HepG2 (cell line): ENCODE data around the gene DPH7. TPM values are rescaled to one million over a fixed set of nuclear protein-coding genes. Genes with fewer than 3 reads are reported as not detected.
A peak's percentile ranks its signal among the peaks of the same experiment; 100 is the strongest.

Source experiments
- FOXC1 ChIP-seq: sonication (generic); formaldehyde crosslinking; IDR thresholded peaks from 2 replicates; pipeline ENCODE4 v1.8.0; 2022; ENCODE audit warnings: mild to moderate bottlenecking, missing genetic modification reagents, borderline replicate concordance
- FOXP4 ChIP-seq: sonication (generic); formaldehyde crosslinking; IDR thresholded peaks from 2 replicates; pipeline ENCODE4 v1.4.0; 2020; ENCODE audit warnings: missing genetic modification reagents
- MAFK ChIP-seq, 2 experiments: IDR thresholded peaks in 1 of 2; conservative IDR thresholded peaks in 1 of 2; 2 replicates each; pipeline ENCODE4 v1.6.1; 2011; ENCODE audit warnings: improper control_type of control experiment in 2 of 2, low read length in 2 of 2
- MAX ChIP-seq: IDR thresholded peaks from 2 replicates; pipeline ENCODE4 v1.6.1; 2012; ENCODE audit warnings: inconsistent platforms
- MYC ChIP-seq: sonication (generic); formaldehyde crosslinking; IDR thresholded peaks from 2 replicates; pipeline ENCODE4 v1.9.0; 2021; ENCODE audit warnings: missing genetic modification reagents, borderline replicate concordance
- NFIC ChIP-seq: IDR thresholded peaks from 2 replicates; pipeline ENCODE4 v1.6.1; 2012; ENCODE audit warnings: mild to moderate bottlenecking, low read length, inconsistent platforms
- RELA ChIP-seq: sonication (generic); formaldehyde crosslinking; IDR thresholded peaks from 2 replicates; pipeline ENCODE4 v1.4.0; 2020; ENCODE audit warnings: missing genetic modification reagents
- RXRB ChIP-seq: IDR thresholded peaks from 2 replicates; pipeline ENCODE4 v1.6.1; 2016; ENCODE audit warnings: borderline replicate concordance, missing genetic modification reagents, missing compliant biosample characterization
- SETDB1 ChIP-seq: sonication (generic); formaldehyde crosslinking; IDR thresholded peaks from 2 replicates; pipeline ENCODE4 v1.5.1; 2020; ENCODE audit warnings: missing genetic modification reagents, mild to moderate bottlenecking, borderline replicate concordance
- SMC3 ChIP-seq: IDR thresholded peaks from 2 replicates; pipeline ENCODE4 v1.6.1; 2011; ENCODE audit warnings: low read length, improper control_type of control experiment
- TARDBP ChIP-seq: sonication (generic); formaldehyde crosslinking; IDR thresholded peaks from 2 replicates; pipeline ENCODE4 v1.8.0; 2022; ENCODE audit warnings: mild to moderate bottlenecking, missing genetic modification reagents
- TEAD3 ChIP-seq: optimal IDR thresholded peaks from 2 replicates; pipeline ENCODE3; 2016; ENCODE audit warnings: borderline replicate concordance
- YEATS4 ChIP-seq: sonication (generic); formaldehyde crosslinking; IDR thresholded peaks from 2 replicates; pipeline ENCODE4 v1.4.0; 2020; ENCODE audit warnings: missing genetic modification reagents, borderline replicate concordance
- ZNF136 ChIP-seq: sonication (generic); formaldehyde crosslinking; IDR thresholded peaks from 2 replicates; pipeline ENCODE4 v1.8.1; 2022; ENCODE audit warnings: low read depth, mild to moderate bottlenecking, moderate library complexity, missing genetic modification reagents
- ZNF225 ChIP-seq: sonication (generic); formaldehyde crosslinking; IDR thresholded peaks from 2 replicates; pipeline ENCODE4 v1.4.0; 2020; ENCODE audit warnings: mild to moderate bottlenecking, missing genetic modification reagents
- ZNF605 ChIP-seq: sonication (generic); formaldehyde crosslinking; IDR thresholded peaks from 2 replicates; pipeline ENCODE4 v1.8.0; 2022; ENCODE audit warnings: mild to moderate bottlenecking, missing genetic modification reagents
- polyA plus RNA-seq, 8 experiments: library from polyadenylated mRNA; depleted of rRNA in 3 of 8; stranded (reverse) in 7 of 8; unstranded in 1 of 8; fragments of >200 nt; fragmentation: Illumina TruSeq in 4 of 8; extraction: Trizol in 4 of 8; gene quantifications; 2 replicates each; pipeline versions ENCODE4 v1.2.1 to v1.2.3, GENCODE V29; 2011 to 2016; ENCODE audit warnings: low read depth in 4 of 8, missing spikeins in 1 of 8, mixed read lengths in 1 of 8; ENCODE audit not compliant: insufficient read depth in 1 of 8
- total RNA-seq, 5 experiments: library from RNA; depleted of rRNA; stranded (reverse); fragments of >200 nt; fragmentation: Illumina TruSeq; extraction: Trizol; gene quantifications; 2 replicates each; pipeline ENCODE4 v1.2.3, GENCODE V29; 2016; ENCODE audit warnings: low read depth in 1 of 5
- TF ChIP-seq, protein P1 (sequence below): sonication (generic); formaldehyde crosslinking; conservative IDR thresholded peaks from 2 replicates; pipeline ENCODE4 v1.4.0; 2020; ENCODE audit warnings: missing genetic modification reagents
- TF ChIP-seq, protein P2 (sequence below): sonication (generic); formaldehyde crosslinking; IDR thresholded peaks from 2 replicates; pipeline ENCODE4 v1.5.0; 2020; ENCODE audit warnings: mild to moderate bottlenecking, missing genetic modification reagents, borderline replicate concordance

Gene DPH7
- total and polyA plus RNA-seq, 2 of the 13 experiments (the other 11 are each of a cell fraction or from before 2014, with no cell fraction given) = 27.6 to 31.6 TPM

DNA sequence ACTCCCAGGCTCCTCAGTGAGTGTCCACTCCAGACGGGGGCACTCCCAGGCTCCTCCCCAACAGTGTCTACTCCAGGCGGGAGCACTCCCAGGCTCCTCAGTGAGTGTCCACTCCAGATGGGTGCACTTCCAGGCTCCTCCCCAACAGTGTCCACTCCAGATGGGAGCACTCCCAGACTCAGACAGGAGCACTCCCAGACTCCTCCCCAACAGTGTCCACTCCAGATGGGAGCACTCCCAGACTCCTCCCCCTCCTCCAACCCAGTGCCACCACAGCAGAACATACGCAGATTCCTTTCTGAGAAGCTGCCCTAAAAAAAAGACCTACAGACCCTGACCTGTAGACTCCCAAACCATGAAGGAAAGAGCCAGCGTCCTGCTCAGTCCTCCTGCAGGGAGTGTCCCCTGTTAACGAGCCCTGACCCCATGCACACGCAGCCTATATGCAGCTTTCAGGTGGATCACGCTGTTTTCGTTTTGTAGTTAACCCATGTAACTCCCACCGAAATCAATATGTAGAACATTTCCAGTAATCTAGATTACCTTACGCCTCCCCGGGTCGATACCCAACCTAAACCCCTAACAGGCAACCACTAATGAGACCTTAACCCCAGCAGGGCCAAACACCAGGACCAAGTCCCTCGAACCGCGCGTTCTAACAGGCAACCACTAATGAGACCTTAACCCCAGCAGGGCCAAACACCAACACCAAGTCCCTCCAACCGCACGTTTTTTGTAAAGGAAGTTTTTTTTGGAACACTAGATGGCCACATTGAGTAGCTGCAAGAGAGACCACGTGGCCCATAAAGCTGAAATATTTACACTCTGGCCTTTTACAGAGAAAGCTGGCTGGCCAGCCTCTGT, 44.2 kb downstream of the DPH7 start (continued):
- TF ChIP-seq, protein P1, sequence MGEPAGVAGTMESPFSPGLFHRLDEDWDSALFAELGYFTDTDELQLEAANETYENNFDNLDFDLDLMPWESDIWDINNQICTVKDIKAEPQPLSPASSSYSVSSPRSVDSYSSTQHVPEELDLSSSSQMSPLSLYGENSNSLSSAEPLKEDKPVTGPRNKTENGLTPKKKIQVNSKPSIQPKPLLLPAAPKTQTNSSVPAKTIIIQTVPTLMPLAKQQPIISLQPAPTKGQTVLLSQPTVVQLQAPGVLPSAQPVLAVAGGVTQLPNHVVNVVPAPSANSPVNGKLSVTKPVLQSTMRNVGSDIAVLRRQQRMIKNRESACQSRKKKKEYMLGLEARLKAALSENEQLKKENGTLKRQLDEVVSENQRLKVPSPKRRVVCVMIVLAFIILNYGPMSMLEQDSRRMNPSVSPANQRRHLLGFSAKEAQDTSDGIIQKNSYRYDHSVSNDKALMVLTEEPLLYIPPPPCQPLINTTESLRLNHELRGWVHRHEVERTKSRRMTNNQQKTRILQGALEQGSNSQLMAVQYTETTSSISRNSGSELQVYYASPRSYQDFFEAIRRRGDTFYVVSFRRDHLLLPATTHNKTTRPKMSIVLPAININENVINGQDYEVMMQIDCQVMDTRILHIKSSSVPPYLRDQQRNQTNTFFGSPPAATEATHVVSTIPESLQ (CRISPR knock-in tag) = no peak
- TF ChIP-seq ZNF225 (CRISPR knock-in tag) = no peak
- peak; percentile 9 for TF ChIP-seq TEAD3 (CRISPR knock-in tag)
- 0 out of 2 replicates have a peak, but pooled peaks have one; percentile 35 for TF ChIP-seq ZNF605 (CRISPR knock-in tag)
- 0 out of 2 replicates have a peak, but pooled peaks have one; percentile 47 for TF ChIP-seq YEATS4
- peak; percentile 32; the same call in 1 of the 2 replicates for TF ChIP-seq RXRB
- TF ChIP-seq SMC3 = peak; percentile 26; the same call in 1 of the 2 replicates
- TF ChIP-seq TARDBP = peak; percentile 42; the same call in 1 of the 2 replicates
- TF ChIP-seq MAFK (conservative IDR thresholded peaks at IDR 0.05 in 1 of 2, IDR thresholded peaks at IDR 0.05 in 1 of 2; ENCODE audit: low read length in 2 of 2) = no peak
- TF ChIP-seq, protein P2, sequence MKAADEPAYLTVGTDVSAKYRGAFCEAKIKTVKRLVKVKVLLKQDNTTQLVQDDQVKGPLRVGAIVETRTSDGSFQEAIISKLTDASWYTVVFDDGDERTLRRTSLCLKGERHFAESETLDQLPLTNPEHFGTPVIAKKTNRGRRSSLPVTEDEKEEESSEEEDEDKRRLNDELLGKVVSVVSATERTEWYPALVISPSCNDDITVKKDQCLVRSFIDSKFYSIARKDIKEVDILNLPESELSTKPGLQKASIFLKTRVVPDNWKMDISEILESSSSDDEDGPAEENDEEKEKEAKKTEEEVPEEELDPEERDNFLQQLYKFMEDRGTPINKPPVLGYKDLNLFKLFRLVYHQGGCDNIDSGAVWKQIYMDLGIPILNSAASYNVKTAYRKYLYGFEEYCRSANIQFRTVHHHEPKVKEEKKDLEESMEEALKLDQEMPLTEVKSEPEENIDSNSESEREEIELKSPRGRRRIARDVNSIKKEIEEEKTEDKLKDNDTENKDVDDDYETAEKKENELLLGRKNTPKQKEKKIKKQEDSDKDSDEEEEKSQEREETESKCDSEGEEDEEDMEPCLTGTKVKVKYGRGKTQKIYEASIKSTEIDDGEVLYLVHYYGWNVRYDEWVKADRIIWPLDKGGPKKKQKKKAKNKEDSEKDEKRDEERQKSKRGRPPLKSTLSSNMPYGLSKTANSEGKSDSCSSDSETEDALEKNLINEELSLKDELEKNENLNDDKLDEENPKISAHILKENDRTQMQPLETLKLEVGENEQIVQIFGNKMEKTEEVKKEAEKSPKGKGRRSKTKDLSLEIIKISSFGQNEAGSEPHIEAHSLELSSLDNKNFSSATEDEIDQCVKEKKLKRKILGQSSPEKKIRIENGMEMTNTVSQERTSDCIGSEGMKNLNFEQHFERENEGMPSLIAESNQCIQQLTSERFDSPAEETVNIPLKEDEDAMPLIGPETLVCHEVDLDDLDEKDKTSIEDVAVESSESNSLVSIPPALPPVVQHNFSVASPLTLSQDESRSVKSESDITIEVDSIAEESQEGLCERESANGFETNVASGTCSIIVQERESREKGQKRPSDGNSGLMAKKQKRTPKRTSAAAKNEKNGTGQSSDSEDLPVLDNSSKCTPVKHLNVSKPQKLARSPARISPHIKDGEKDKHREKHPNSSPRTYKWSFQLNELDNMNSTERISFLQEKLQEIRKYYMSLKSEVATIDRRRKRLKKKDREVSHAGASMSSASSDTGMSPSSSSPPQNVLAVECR (CRISPR knock-in tag) = peak; percentile 56; the same call in 1 of the 2 replicates
- TF ChIP-seq FOXC1 = peak; percentile 40; the same call in 1 of the 2 replicates
- no peak for TF ChIP-seq SETDB1 (CRISPR knock-in tag)
- TF ChIP-seq ZNF136 (CRISPR knock-in tag) = 0 out of 2 replicates have a peak, but pooled peaks have one; percentile 42
- peak; percentile 90 for TF ChIP-seq MAX
- no peak for TF ChIP-seq RELA (CRISPR knock-in tag)
- peak; percentile 22; the same call in 1 of the 2 replicates for TF ChIP-seq FOXP4
- TF ChIP-seq MYC (CRISPR knock-in tag) = peak; percentile 67
- TF ChIP-seq NFIC = no peak
